Stimulated activated CD8-positive, alpha-beta memory T cell treated with anti-CD3 and anti-CD28 coated beads, Interleukin-4, amount 100 ng/mL, for 48 hours (primary cell): Measurements from ENCODE around the gene RASA2.
"Not testable (repeated sequence)": the region's sequence is repeated elsewhere in the genome, so short reads cannot be mapped to it uniquely, and the experiment has no call there.

ENCODE experiments used
- DNase-seq: peaks from one replicate; pipeline ENCODE4 v3.0.0-alpha.2; 2020

RASA2 gene

DNA sequence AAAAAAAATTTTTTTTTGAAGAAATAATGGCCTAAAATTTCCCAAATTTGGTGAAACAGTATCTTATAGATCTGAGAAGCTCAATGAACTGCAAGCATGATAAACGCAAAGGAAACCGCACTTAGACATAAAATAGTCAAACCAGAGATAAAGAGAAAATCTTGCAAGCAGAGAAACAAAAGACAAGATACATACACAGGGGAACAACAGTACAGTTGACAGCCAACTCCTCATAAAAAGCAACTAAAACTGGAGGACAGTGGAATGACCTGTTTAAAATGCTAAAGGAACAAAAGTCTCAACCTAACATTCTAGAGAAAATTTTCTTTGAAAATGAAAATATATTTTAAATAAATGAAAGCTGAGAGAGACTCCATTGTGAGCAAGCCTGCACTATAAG is 107.5 kb downstream of the RASA2 start:
- DNase-seq, result no peak

DNA sequence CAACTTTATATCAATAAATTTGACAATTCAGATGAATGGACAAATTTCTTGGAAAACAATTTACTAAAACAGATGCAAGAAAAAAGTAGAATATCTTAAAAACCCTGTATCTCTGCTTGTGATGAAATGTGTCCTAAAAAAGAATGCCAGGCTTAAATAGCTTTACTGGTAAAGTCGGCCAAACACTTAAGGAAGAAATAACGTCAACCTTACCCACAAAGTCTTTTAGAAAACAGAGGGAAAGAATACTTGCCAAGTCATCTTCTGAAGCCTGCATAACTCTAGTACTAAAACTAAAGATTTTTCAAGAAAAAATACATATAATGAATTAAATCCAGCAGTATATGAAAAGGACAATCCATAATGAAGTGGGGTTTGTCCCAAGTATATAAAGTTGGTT is 111.1 kb downstream of the RASA2 start:
- no peak for DNase-seq

DNA sequence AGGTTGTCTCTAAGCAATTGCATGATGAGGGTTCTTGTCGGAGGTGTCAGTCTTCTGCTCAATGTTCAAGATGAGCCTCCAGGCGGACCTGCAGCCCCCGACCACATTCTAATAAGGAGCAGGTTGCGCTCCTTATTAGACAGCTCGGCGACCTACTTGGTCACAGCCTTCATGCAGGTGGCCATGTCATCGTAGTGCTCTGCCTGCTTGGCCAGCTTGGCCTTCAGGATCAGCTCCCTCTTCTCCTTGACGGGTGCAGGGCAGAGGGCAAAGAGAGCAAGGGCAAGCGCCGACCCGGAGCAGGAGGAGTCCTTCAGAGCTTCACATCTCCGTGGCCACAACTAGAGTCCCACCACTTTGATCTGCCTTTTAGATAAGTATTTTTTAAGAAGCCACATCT is 113.5 kb downstream of the RASA2 start:
- DNase-seq, result no peak

DNA sequence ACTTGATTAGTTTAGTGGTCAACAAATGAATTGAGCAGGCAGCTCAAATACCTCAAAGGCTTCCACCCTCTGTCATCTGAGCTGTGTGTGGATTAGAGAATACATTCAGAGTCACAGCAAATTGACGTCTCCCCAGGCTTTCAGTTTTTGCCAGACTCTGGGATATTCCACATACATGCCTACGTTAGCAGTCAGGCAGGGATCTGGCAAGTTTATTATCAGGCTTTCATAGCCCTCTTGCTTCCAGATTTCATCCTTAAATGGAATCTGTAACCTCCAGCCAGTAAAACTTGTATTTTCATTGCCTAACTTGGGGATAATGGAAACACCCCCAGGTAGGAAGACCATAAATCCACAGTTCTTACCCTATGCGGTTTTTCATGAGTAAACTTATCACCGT is 115.9 kb downstream of the RASA2 start:
- DNase-seq, result no peak

DNA sequence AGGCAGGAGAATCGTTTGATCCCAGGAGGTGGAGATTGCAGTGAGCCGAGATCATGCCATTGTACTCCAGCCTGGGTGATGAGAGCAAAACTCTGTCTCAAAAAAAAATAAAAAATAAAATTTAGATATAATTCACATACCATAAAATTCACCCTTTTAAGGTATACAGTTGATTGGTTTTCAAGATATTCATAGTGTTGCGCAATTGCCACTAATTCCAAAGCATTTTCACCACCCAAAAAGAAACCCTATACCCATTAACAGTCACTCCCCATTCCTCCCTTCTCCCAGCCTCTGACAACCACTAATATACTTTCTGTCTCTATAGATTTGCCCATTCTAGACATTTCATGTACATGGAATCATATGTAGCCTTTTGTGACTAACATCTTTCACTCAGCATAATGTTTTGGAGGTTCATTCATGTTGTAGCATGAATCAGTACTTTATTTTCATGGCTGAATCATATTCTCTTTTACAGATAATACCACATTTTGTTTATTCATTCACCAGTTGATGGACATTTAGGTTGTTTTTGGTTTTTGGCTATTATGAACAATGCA is 116.7 kb downstream of the RASA2 start:
- no peak for DNase-seq

DNA sequence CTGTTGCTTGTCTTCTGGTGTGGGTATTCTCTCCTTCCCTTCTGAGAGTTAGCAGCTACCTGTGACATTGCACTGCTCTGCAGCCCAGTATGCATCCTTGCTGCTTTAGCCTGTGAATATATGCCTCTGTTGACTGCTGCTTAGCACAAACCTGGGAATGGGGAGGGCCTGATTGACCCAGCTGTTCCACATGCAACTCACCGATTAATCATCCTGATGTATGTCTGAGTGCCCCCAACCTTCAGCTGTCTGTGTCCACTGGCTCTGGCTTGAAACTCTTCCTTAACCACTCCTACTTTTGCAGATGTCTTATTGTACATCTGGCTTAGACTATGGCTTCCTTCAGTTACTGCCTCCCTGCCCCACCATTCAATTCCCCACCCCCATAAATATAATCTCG is 119.1 kb downstream of the RASA2 start:
- no peak for DNase-seq

DNA sequence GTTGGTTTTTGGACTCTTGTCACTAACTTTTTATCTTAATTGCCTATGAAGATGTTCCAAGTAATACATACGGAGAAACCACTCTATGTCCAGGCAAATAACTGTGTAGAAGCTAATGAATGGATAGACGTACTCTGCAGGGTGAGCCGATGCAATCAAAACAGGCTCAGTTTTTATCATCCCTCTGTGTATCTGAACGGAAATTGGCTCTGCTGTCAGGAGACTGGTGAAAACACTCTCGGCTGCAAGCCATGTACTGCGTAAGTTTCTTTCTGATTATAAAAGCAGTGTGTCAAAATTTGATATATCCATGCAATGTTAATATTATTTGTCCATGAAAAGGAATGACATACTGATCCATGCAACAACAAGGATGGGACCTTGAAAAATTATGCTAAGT is 121.6 kb downstream of the RASA2 start:
- DNase-seq, result no peak

DNA sequence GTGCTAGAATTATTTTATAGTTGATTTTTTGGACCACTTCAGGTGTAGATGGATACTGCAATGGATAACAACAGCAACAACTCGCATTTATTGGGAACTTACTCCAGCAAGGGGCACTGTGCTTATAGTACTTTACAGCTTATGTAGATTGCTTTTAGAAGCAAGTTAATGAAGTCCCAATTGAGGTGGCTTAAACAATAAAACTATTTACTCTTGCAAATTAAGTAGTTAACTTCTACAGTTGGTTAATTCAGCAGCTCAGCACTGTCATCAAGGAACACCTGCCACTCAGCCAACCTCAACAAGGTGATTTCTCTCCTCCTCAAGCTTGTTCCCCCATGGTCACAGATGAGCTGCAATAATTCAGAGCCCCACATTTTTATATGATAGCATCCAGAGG is 124.1 kb downstream of the RASA2 start:
- no peak for DNase-seq

DNA sequence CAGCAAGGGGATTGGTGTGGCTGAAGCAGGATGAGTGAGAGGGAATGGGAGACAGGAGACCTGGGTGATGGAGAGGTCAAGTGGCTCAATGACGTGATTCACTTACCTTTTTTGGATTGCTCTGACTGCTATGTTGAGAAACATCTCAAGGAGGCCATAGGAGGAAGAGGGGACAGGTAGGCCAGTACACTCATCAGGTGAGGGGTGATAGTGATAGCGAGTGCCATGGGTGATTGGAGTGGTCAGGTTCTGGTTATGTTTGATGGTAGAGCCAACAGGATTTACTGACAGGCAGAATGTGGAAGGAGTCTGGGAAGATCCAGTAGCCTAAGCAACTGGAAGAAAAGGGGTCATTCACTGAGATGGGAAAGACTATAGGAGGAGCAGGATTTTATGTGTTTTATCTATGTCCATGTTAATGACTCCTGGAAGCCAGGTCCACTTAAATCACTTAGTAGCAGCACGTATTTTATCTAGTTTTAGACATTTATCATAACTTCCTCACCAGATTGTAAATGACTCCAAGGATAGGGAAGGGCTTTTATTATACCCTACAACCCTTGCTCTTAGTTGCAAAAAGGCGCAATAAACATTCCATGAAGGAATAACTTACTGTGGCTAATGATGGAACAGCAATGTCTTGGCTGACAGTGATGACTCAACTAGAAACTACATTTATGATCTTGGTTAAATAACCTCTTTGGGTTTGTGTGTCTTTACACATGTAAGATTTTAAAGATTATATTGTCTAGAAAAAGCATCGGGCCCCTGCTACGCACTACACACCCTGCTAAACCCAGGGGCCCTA is 131.5 kb downstream of the RASA2 start:
- DNase-seq, result no peak

DNA sequence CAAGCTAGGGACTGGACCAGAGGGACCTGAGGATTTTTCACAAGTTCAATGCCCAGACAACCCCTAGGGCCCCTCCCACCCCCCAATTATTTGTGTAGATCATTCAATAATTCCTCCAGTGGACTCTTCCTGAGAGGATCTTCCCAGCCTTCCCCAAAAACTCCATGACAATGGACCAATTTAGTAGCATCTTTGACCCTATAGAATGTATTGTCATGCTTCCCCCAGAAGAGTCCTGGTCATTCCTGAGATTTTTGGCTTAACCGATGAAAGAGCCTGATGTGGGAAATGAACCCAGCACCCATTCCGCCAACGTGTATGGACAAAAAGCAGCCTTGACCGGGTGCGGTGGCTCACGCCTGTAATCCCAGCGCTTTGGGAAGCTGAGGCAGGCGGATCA is 132.1 kb downstream of the RASA2 start:
- no peak for DNase-seq

DNA sequence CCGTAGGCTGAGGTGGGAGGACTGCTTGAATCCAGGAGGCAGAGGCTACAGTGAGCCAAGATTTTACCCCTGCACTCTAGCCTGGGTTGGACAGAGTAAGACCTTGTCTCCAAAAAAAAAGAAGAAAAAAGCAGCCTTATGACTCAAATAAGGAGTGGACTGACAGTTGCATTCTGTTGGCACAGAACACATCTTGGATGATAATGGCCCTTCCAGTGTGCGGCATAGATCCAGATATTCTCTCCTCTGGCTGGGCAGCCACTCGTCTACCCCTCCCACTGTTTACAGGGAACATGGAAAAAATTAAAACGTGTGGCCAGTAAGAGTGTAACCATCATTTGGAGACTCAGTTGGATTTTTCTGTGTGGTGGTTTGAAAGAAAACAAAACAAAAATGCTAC is 132.6 kb downstream of the RASA2 start:
- no peak for DNase-seq

DNA sequence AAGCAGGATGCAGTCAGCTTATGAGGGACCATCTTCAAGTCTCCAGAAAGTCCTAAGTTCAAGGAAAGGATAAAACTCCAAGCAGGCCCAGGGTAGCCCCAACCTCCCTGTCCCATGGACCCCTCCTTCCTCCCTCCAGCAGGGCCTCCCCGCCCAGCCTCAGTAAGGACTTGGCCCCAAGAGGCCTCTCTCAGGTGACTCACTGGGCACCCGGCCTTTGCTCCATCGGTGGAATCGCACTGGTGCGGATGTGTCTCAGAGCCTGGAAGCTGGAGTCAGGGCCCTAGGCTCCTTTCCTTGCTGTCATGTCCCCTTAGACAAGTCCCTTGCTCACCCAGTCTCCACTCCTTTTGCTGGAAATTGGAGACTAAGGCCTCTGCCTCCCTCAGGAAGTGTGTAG is 136.9 kb downstream of the RASA2 start:
- no peak for DNase-seq

DNA sequence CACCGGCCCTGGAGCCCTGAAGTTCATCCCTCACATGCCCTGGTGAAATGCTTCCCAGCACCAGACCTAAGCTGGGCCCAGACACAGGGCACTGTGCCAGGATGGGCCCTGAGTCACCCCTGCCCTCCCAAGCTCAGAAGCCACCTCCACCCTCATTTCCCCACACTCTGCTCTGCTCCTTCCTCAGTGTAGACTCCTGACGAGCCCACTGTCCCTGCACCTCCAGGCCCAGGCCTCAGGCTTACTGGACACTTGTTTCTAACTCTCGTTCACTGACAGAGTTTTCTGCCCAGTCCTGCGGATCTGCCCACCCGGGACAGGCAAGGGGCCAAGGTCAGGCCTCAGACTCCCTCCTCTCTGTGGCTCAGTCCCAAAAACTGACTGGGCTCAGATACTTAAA is 138.7 kb downstream of the RASA2 start:
- DNase-seq, result no peak

DNA sequence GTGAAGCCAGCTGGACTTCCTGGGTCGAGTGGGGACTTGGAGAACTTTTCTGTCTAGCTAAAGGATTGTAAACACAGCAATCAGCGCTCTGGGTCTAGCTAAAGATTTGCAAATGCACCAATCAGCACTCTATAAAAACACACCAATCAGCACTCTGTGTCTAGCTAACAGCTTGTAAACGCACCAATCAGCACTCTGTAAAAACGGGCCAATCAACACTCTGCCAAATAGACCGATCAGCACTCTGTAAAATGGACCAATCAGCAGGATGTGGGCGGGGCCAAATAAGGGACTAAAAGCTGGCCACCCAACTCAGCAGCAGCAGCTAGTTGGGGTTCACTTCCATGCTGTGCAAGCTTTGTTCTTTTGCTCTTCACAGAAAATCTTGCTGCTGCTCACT is 141.5 kb downstream of the RASA2 start:
- not testable (repeated sequence) for DNase-seq

DNA sequence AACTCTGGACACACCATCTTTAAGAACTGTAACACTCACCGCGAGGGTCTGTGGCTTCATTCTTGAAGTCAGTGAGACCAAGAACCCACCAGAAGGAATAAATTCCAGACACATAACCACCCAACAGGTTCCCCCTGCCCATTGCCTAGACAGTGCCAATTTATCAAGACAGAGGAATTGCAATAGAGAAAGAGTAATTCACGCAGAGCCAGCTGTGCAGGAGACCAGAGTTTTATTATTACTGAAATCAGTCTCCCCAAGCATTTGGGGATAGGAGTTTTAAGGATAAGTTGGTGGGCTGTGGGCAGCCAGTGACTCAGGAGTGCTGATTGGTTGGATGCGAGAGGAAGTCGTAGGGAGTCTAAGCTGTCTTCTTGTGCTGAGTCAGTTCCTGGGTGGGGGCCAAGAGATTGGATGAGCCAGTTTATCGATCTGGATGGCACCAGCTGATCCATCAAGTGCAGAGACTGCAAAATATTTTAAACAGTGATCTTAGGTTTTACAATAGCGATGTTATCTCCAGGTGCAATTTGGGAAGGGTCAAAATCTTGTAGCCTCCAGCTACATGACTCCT is 142.1 kb downstream of the RASA2 start:
- not testable (repeated sequence) for DNase-seq

DNA sequence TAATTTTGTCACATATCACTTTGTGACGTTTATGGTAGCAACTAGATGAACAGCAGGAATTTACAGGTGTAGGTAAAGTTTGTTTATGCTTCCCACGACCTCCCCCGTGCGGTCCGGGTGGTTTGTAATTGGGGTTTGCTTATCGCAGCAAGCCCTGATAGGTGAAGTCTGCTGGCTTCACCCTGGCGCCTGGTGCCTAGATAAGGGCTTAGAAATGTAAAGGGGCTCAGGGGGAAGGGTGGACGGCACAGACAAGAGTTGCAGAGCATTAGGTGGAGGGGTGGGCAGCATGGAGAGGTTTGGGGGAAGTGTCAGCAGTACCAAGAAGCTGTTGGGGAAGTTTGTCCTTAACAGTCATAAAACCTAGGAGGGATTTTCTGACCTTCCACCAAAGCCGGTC is 143.1 kb downstream of the RASA2 start:
- DNase-seq, result no peak

DNA sequence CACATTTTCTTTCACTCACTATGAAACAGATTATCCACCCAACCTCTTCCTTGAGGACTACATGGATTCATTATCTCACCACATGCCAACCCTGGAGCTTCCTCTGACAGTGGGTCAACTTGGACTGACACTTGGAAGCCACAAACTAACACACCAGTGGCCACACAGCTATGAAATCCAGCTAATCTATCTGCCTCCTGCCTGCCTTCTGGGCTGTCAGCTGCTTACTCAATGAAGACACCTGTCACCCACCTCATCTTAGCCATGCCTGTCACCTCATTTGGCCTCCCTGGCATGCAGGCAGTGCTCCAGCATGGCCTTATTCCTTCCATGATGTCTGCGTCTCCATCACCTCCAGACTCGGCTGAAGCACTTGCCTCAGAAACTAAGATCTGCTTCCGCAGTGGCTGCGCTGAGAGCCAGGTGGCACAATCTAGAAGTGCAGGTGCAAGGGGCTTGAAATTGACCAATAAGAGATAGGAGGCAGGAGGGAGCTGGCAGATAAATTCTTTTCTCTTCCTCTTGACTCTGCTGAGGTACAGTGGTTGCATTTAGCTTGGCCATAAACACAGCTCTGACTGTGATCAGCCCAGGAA is 146.1 kb downstream of the RASA2 start:
- no peak for DNase-seq

DNA sequence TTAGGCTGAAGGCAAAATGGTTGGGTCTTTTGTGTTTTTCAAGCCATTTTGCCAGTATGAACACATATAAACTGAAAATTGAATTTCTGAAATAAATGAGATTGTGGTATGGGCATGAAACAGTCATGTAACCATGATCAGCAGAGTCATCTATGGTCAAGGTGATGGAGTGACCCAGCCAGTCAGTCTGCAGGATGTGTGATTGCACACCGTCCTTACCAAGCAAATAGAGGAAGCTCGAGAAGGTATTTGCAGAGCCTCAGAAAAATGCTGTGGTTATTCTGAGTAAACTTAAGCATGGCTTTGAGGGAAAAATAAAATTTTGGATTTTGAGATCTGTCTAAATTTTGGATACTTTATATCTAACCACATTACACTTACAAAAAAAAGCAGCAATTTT is 155.4 kb downstream of the RASA2 start:
- no peak for DNase-seq

DNA sequence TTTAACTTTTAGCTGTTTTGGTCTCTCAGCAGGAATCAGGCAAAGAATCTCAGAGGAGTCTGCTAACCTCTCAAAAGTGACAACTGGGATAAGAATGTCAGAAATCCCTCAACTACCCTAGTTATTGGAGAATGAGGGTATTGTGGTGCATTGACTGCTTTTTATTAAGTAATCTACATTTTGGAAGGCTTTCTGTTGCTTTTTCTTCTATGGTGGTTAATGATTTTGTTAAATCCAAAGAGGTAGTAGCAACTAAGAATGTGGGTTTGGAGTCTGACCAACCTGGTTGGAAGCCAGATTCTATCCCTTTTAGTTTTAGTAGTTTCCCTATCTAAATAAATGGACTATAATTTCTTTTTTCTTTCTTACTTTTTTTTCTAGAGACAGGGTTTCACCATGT is 156.6 kb downstream of the RASA2 start:
- no peak for DNase-seq

DNA sequence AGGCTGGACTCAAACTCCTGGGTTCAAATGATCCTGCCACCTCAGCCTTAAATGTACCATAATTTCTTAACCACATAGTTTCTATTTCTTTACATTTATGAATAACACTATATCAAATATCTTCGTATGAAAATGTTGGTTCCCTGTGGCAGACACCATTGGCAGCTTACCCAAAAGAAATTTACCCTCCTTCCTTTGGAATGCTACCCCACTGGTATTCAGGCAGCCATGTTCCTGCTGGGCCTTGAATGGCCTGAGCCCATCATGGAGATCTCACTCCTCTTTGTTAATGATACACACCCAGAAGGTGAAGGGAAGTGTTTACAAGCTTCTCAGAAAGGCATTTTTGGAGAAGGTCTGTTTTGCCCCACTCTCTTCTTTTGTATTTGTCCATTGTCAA is 157.0 kb downstream of the RASA2 start:
- DNase-seq, result no peak

DNA sequence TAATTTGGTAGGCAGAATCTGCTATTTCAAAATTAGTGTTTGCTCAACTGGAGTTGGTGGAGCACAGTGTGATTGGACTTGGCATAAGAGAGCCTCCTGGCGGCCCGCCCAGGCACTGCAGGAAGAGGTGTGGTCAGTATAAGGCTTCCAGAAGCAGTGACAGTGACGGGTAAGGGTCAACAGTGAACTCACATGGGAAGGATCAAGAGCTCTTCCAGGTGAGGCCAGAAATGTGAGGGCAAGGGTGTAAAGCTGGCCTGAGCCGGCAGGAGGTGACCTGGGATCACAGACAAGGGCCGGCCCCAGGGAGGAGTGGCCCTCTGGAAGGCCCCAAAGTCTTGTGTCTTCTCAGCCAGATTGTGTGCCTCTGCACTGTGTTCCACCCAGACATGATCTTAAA is 158.1 kb downstream of the RASA2 start:
- DNase-seq, result peak; percentile 90

DNA sequence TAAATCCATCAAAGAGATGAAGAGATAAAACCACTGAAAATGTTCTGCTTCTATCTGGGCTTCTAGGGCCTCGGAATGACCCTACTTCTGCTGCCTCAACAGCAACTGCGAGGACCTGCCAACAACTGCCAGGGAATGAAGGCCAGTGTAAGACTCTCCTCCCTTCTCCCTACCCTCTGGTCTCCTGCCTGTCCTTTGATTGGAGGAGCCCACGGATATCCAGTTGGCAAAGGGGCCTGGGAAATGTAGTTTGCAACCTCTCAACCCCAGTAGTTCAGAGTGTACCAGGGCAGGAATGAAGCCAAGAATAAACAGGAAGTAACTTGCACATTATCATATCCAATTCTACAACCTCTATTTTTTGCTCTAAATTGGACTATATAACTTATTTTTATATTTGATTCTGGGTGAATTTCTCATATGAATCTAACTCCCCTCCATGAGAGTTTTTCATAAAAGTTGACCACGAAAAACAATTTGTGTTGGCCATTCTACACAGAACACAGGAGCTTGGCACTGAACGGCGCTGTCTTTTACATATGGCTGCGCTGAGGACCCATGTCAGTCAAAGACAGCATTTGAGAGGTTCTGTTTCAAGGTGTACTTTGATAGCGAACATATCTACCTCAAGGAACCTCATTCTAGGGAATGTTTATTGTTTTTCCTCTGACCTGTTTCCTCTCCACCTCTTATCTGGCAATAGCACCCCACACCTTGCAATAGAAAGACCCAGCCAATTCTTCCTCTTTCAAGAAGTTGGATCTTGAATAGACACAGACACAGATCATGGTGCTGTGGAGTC is 160.1 kb downstream of the RASA2 start:
- DNase-seq, result no peak

DNA sequence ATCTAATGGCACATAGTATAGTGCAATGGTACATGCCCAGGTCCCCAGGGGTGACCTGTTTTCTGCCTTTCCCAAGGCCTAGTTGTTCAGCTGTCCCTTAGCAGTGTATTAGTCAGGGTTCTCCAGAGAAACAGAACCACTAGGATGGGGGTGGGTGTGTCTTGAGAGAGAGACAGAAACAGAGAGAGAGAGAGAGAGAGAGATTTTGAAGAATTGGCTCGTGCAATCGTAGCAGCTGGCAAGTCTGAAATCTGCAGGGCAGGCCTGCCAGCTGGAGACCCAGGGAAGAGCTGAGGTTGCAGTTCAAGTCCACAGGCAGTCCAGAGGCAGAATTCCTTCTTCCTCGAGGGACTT is 160.7 kb downstream of the RASA2 start:
- DNase-seq, result no peak
